Ascending aorta (tissue), 2 donors: ENCODE data around the gene SLC45A3. TPM values are rescaled to one million over a fixed set of nuclear protein-coding genes. Genes with fewer than 3 reads are reported as not detected.

ENCODE experiments used
- DNase-seq, 2 donors: peaks; one replicate each; pipeline ENCODE4 v3.0.0-alpha.2; 2019; ENCODE audit warnings: low spot score in 2 of 2
- H3K27ac ChIP-seq, 2 donors: fragments of 200-600 bp; sonication (generic); one replicate each; pipeline ENCODE4 v1.5.1; 2016 to 2017; ENCODE audit warnings: mild to moderate bottlenecking in 1 of 2
- H3K27me3 ChIP-seq: fragments of 200-600 bp; sonication (generic); one replicate; pipeline ENCODE4 v1.5.1; 2017
- H3K36me3 ChIP-seq, 2 donors: fragments of 200-600 bp; sonication (generic); one replicate each; pipeline ENCODE4 v1.5.1; 2016
- H3K4me1 ChIP-seq, 2 donors: fragments of 200-600 bp; sonication (generic); one replicate each; pipeline ENCODE4 v1.5.1; 2016 to 2017; ENCODE audit warnings: mild to moderate bottlenecking in 1 of 2
- H3K4me3 ChIP-seq, 2 donors: fragments of 200-600 bp; sonication (generic); one replicate each; pipeline ENCODE4 v1.5.1; 2016 to 2017; ENCODE audit warnings: mild to moderate bottlenecking in 1 of 2
- H3K9me3 ChIP-seq, 2 donors: fragments of 200-600 bp; sonication (generic); one replicate each; pipeline ENCODE4 v1.5.1; 2016
- CTCF ChIP-seq, 3 experiments: fragments of 200-600 bp in 2 of 3; fragments of 450-650 bp in 1 of 3; sonication (generic) in 2 of 3; IDR thresholded peaks; one replicate each; pipeline ENCODE4 v1.5.1; 2016 to 2019; ENCODE audit warnings: antibody characterized with exemption in 3 of 3, mild to moderate bottlenecking in 1 of 3, moderate library complexity in 1 of 3
- intact Hi-C: fragments of 100-400 bp; cut with DNase I; formaldehyde crosslinking; loops from one replicate; pipeline ENCODE4 v1.15.1; 2023
- total RNA-seq: library from RNA; depleted of rRNA; stranded (reverse); fragments of >200 nt; gene quantifications from one replicate; pipeline ENCODE4 v1.1.0, GENCODE V29; 2016

Gene SLC45A3
- total RNA-seq, 1 donor from 2014 or later: 3.4 TPM

- no peak for TF ChIP-seq CTCF (IDR thresholded peaks at IDR 0.05)
- H3K36me3 ChIP-seq: peaks cover 55 to 68% of the 10 kb centered on the region in 2 donors
- no peak overlapping the region for H3K27ac ChIP-seq
- H3K27me3 ChIP-seq: no peaks in the 10 kb centered on the region
- intact Hi-C loops: no loop called here
- no peaks in the 10 kb centered on the region for H3K4me1 ChIP-seq
- no peak overlapping the region for H3K4me3 ChIP-seq
- H3K9me3 ChIP-seq: no peaks in the 10 kb centered on the region
- no peak for DNase-seq
These were observed 36.2 kb upstream of the SLC45A3 start for GRCh38 chr1:205716371-205717132.

- no peaks in the 10 kb centered on the region for H3K27me3 ChIP-seq
- no peak for TF ChIP-seq CTCF (IDR thresholded peaks at IDR 0.05)
- DNase-seq: no peak
- H3K9me3 ChIP-seq: no peaks in the 10 kb centered on the region
- peaks cover 0 to 4% of the 10 kb centered on the region in 2 donors for H3K4me1 ChIP-seq
- peaks cover 47 to 58% of the 10 kb centered on the region in 2 donors for H3K36me3 ChIP-seq
- no peak overlapping the region for H3K27ac ChIP-seq
- intact Hi-C loops: no loop called here
- no peak overlapping the region for H3K4me3 ChIP-seq
These were observed 35.3 kb upstream of the SLC45A3 start for GRCh38 chr1:205715628-205716027.

GRCh38 chr1:205714906-205715246, 34.6 kb upstream of the SLC45A3 start:
- H3K4me3 ChIP-seq: no peak overlapping the region
- no peaks in the 10 kb centered on the region for H3K9me3 ChIP-seq
- H3K27me3 ChIP-seq: no peaks in the 10 kb centered on the region
- no peak for DNase-seq
- peaks cover 40 to 51% of the 10 kb centered on the region in 2 donors for H3K36me3 ChIP-seq
- TF ChIP-seq CTCF (IDR thresholded peaks at IDR 0.05): no peak
- intact Hi-C loops: loop anchor here (5.0 kb wide), 1 partner anchor 38 kb away; no protein-coding TSS in a partner anchor
- peaks cover 0 to 5% of the 10 kb centered on the region in 2 donors for H3K4me1 ChIP-seq
- no peak overlapping the region for H3K27ac ChIP-seq

- H3K36me3 ChIP-seq: peaks cover 34 to 46% of the 10 kb centered on the region in 2 donors
These were observed 34.0 kb upstream of the SLC45A3 start for GRCh38 chr1:205714190-205714905.

More at GRCh38 chr1:205714190-205714905, 34.0 kb upstream of the SLC45A3 start:
- Histone ChIP-seq H3K4me1 (peaks cover 0 to 5% of the 10 kb centered on the region in 2 donors), H3K27me3 (no peaks in the 10 kb centered on the region), H3K4me3 (no peak overlapping the region), H3K27ac (no peak overlapping the region), H3K9me3 (no peaks in the 10 kb centered on the region)
- no peak for DNase-seq
- intact Hi-C loops: loop anchor here (5.0 kb wide), 1 partner anchor 37 kb away; no protein-coding TSS in a partner anchor
- no peak for TF ChIP-seq CTCF (IDR thresholded peaks at IDR 0.05)
